ENCODE data around the gene PLEKHA5. TPM values are rescaled to one million over a fixed set of nuclear protein-coding genes. Genes with fewer than 3 reads are reported as not detected.

The PLEKHA5 gene
- total RNA-seq, 2 donors from 2014 or later = 24.4 to 41.7 TPM

DNA sequence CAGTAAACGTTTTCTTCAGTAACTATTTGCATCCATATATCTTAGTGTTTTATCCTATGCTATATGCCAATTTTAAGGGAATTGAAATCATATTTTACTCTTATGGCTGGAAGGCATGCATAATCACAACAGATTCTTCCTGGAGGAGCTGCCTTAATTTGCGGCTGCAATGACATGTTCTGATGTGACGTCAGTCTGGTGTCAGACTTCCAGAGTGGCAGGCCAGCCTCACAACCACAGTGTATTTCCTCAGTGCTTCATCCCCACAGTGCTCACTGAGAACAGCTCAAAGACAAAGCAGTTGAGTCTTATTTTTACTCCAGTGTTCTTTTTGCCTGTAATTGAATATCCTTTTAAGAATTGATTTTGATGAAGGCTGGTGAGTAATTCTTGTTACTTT, 107.1 kb downstream of the PLEKHA5 start:
- intact Hi-C loops (cut with DNase I) = no loop called here
- no peak overlapping the region for H3K4me3 ChIP-seq
- TF ChIP-seq, protein P1, sequence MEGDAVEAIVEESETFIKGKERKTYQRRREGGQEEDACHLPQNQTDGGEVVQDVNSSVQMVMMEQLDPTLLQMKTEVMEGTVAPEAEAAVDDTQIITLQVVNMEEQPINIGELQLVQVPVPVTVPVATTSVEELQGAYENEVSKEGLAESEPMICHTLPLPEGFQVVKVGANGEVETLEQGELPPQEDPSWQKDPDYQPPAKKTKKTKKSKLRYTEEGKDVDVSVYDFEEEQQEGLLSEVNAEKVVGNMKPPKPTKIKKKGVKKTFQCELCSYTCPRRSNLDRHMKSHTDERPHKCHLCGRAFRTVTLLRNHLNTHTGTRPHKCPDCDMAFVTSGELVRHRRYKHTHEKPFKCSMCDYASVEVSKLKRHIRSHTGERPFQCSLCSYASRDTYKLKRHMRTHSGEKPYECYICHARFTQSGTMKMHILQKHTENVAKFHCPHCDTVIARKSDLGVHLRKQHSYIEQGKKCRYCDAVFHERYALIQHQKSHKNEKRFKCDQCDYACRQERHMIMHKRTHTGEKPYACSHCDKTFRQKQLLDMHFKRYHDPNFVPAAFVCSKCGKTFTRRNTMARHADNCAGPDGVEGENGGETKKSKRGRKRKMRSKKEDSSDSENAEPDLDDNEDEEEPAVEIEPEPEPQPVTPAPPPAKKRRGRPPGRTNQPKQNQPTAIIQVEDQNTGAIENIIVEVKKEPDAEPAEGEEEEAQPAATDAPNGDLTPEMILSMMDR (IDR thresholded peaks at IDR 0.05) = no peak
- no peak for TF ChIP-seq POLR2AphosphoS5 (IDR thresholded peaks at IDR 0.05)
- no peak for TF ChIP-seq POLR2A (IDR thresholded peaks at IDR 0.05)
- WGBS = 80% methylated on average over 3 of the region's 3 CpGs
- H3K27ac ChIP-seq = no peak overlapping the region
- H3K27me3 ChIP-seq (replicated peaks; ENCODE audit: insufficient read depth) = no peaks in the 10 kb centered on the region
- no peaks in the 10 kb centered on the region for H3K36me3 ChIP-seq
- no peaks in the 10 kb centered on the region for H3K9me3 ChIP-seq
- H3K4me1 ChIP-seq (replicated peaks) = no peaks in the 10 kb centered on the region
- DNase-seq (ENCODE audit: low spot score) = no peak

DNA sequence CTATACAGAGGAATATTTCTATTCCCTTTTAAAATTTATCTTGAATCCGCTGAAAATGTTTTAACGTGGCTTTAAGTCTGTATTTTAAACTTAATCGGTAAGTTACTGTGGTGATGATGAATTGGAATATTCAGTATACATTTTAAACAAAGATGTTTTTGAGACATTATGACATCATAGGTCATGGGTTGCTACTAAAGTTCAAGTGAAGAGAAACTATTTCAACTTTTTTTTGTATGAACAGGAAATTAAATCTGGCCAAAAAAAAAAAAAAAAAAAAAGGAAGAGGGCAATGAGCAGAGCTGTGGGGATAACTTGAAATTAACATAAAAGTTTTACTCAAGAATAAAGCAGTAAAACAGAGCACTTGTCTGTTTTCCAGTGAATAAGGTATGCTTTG, 109.0 kb downstream of the PLEKHA5 start:
- Histone ChIP-seq H3K27me3 (replicated peaks; ENCODE audit: insufficient read depth) (no peaks in the 10 kb centered on the region), H3K36me3 (no peaks in the 10 kb centered on the region), H3K9me3 (no peaks in the 10 kb centered on the region), H3K4me3 (no peak overlapping the region), H3K4me1 (replicated peaks) (no peaks in the 10 kb centered on the region), H3K27ac (no peak overlapping the region)
- intact Hi-C loops (cut with DNase I) = no loop called here
- 95% methylated on average over 3 of the region's 3 CpGs for WGBS
- no peak for DNase-seq (ENCODE audit: low spot score)
- TF ChIP-seq POLR2A (IDR thresholded peaks at IDR 0.05) (no peak), POLR2AphosphoS5 (IDR thresholded peaks at IDR 0.05) (no peak)
- TF ChIP-seq, protein P1 (IDR thresholded peaks at IDR 0.05) = no peak

DNA sequence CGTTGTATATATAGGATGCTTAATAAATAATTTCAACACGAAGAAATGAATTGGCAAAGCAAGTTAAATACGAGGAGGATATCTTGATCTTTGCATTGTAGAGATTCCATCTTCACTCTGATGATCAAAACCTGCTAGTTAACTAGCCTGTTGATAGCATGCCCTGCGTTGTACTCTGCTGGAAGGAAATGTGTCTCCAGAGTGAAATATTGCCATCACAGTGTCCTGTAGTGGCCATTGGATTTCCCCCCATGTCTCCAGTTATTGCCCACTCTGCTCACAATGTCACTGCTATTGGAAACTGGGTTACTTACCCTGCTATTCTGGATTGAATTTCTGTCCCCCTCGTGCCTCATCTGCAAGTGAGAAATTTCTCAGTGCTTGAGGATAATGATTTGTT, 109.6 kb downstream of the PLEKHA5 start:
- no peaks in the 10 kb centered on the region for H3K9me3 ChIP-seq
- WGBS = 52% methylated on average over 5 of the region's 5 CpGs

DNA sequence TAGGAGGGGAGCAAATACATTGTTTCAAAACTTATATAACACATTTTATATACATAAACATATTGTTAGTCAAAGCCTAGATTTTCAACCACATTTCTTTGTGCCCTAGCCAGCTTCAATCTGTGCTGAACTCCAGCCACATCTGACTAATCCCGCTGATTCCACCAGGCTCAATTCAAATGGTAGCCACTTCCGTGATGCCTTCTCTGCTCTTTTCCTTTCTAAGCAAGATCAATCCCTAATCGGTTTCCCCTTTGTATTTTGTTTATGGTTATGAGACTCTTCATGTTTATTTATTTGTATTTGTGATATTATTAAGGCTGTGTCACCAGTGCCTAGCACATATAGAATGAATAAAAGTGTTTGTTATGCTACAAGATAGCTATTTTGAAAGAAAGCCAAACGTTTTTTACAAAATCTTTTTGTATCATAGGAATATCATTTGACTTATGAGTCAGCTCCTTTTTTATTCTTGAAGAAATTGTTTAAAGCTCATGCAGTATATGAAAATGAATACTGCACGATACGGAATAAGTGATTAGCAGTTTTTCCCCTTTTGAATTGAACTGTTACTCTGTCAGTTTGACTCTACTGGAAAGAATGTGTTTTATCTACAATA, 110.2 kb downstream of the PLEKHA5 start:
- TF ChIP-seq POLR2AphosphoS5 (IDR thresholded peaks at IDR 0.05) (no peak), POLR2A (IDR thresholded peaks at IDR 0.05) (no peak)
- TF ChIP-seq, protein P1 (IDR thresholded peaks at IDR 0.05) = no peak
- no peaks in the 10 kb centered on the region for H3K4me1 ChIP-seq (replicated peaks)
- H3K9me3 ChIP-seq = no peaks in the 10 kb centered on the region
- H3K36me3 ChIP-seq = no peaks in the 10 kb centered on the region
- no peak overlapping the region for H3K4me3 ChIP-seq
- intact Hi-C loops (cut with DNase I) = no loop called here
- H3K27ac ChIP-seq = no peak overlapping the region
- 72% methylated on average over 6 of the region's 6 CpGs for WGBS
- DNase-seq (ENCODE audit: low spot score) = no peak
- H3K27me3 ChIP-seq (replicated peaks; ENCODE audit: insufficient read depth) = no peaks in the 10 kb centered on the region

More for the DNA sequence above, 109.6 kb downstream of the PLEKHA5 start:
- DNase-seq (ENCODE audit: low spot score) = no peak
- no peaks in the 10 kb centered on the region for H3K27me3 ChIP-seq (replicated peaks; ENCODE audit: insufficient read depth)
- TF ChIP-seq POLR2AphosphoS5 (IDR thresholded peaks at IDR 0.05) (no peak), POLR2A (IDR thresholded peaks at IDR 0.05) (no peak)
- TF ChIP-seq, protein P1 (IDR thresholded peaks at IDR 0.05) = no peak
- H3K4me1 ChIP-seq (replicated peaks) = no peaks in the 10 kb centered on the region
- H3K4me3 ChIP-seq = no peak overlapping the region
- intact Hi-C loops (cut with DNase I) = no loop called here
- no peaks in the 10 kb centered on the region for H3K36me3 ChIP-seq
- no peak overlapping the region for H3K27ac ChIP-seq

DNA sequence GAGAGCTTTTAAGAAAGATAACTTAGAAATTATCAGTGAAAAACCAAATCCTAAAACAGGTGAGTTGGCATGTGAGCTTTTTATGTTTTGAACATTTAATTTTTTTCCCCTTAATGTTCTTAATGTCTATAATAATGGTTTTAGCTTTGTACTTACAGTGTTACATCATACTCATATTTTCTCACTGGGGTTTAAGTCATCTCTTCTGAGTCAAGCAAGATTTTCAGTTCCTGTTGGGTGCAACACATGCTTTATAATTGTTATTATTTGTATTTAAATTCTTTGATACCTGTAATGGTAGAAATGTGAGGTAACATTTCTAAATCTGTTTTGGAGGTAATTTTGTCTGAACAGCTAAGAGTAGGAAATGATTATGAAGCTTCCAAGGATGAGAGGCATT, 113.0 kb downstream of the PLEKHA5 start:
- TF ChIP-seq POLR2AphosphoS5 (IDR thresholded peaks at IDR 0.05) = no peak
- no peak for TF ChIP-seq POLR2A (IDR thresholded peaks at IDR 0.05)
- TF ChIP-seq, protein P1 (IDR thresholded peaks at IDR 0.05) = no peak
- H3K4me1 ChIP-seq (replicated peaks) = no peaks in the 10 kb centered on the region
- no peaks in the 10 kb centered on the region for H3K9me3 ChIP-seq
- no peak for DNase-seq (ENCODE audit: low spot score)
- intact Hi-C loops (cut with DNase I) = no loop called here
- H3K27me3 ChIP-seq (replicated peaks; ENCODE audit: insufficient read depth) = no peaks in the 10 kb centered on the region
- no peak overlapping the region for H3K27ac ChIP-seq
- H3K4me3 ChIP-seq = no peak overlapping the region
- H3K36me3 ChIP-seq = no peaks in the 10 kb centered on the region
